GM10266 (cell line): ENCODE data around the gene NBPF3.

Source experiments
- DNase-seq: peaks from one replicate; pipeline ENCODE4 v3.0.0; 2012; ENCODE audit errors: extremely low spot score
- CTCF ChIP-seq: IDR thresholded peaks from 2 replicates; pipeline ENCODE4 v1.5.1; 2012; ENCODE audit warnings: mild to moderate bottlenecking, low read depth; ENCODE audit not compliant: control insufficient read depth, insufficient read depth; ENCODE audit errors: missing control alignments

The NBPF3 gene

GRCh38 chr1:21526441-21526840, 86.5 kb downstream of the NBPF3 start:
- TF ChIP-seq CTCF: no peak
- DNase-seq: no peak

GRCh38 chr1:21530368-21531016, 90.6 kb downstream of the NBPF3 start:
- DNase-seq: no peak
- no peak for TF ChIP-seq CTCF

GRCh38 chr1:21531241-21531640, 91.3 kb downstream of the NBPF3 start:
- no peak for TF ChIP-seq CTCF
- no peak for DNase-seq

GRCh38 chr1:21532496-21532895, 92.6 kb downstream of the NBPF3 start:
- no peak for TF ChIP-seq CTCF
- DNase-seq: no peak

GRCh38 chr1:21532992-21533534, 93.1 kb downstream of the NBPF3 start:
- no peak for DNase-seq
- TF ChIP-seq CTCF: no peak

- no peak for DNase-seq
- TF ChIP-seq CTCF: no peak
These were observed 94.2 kb downstream of the NBPF3 start for GRCh38 chr1:21534146-21534545.
